ENCODE data around the gene NPHP4.

NPHP4 gene

DNA sequence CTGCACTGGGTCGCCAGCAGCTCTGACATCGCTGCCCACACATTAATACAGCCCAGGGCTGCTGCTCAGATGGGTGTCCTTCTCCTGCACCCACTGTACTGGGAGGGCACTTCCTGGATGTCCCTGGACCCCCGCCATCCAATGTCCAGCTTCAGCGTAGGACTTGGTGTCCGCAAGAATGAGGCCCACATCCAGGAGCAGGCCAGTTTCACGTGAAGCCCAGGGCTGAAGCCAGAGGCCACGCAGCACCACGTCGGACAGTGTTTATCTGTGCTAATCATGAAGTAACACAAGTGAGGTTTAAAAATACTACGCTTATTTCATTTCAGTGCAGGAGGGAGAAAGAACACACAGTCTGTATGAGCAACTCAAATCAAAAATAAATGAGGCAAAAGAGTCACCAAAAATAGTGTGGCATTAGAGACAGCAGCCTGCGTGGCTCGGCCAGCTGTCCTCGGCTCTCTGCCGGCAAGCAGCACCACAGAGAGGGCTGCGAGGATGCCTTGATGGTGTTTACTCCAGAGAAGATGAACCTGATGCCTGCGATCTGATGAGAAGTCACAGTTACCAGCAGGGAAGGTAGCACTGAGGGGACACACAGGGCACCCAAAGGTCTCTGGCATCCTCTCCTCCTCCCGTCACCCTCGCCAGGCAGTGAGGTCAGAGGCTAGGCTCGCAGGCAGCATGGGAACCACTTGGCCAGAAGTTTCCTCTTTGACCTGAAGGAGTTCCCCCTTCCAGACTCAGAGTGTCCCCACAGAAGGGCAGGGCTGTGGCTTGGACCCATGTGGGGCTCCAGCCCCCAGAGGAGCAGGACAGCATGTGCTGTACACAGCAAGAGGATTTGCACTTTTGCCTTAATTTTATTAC is 22.1 kb upstream of the NPHP4 start:
- no peak for DNase-seq (ENCODE audit: low read depth)
- TF ChIP-seq, protein P1, sequence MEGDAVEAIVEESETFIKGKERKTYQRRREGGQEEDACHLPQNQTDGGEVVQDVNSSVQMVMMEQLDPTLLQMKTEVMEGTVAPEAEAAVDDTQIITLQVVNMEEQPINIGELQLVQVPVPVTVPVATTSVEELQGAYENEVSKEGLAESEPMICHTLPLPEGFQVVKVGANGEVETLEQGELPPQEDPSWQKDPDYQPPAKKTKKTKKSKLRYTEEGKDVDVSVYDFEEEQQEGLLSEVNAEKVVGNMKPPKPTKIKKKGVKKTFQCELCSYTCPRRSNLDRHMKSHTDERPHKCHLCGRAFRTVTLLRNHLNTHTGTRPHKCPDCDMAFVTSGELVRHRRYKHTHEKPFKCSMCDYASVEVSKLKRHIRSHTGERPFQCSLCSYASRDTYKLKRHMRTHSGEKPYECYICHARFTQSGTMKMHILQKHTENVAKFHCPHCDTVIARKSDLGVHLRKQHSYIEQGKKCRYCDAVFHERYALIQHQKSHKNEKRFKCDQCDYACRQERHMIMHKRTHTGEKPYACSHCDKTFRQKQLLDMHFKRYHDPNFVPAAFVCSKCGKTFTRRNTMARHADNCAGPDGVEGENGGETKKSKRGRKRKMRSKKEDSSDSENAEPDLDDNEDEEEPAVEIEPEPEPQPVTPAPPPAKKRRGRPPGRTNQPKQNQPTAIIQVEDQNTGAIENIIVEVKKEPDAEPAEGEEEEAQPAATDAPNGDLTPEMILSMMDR (IDR thresholded peaks at IDR 0.05; ENCODE audit: insufficient read depth, low read depth, low read length, missing control alignments) = no peak
- no peak overlapping the region for H3K4me3 ChIP-seq (ENCODE audit: low read length)

DNA sequence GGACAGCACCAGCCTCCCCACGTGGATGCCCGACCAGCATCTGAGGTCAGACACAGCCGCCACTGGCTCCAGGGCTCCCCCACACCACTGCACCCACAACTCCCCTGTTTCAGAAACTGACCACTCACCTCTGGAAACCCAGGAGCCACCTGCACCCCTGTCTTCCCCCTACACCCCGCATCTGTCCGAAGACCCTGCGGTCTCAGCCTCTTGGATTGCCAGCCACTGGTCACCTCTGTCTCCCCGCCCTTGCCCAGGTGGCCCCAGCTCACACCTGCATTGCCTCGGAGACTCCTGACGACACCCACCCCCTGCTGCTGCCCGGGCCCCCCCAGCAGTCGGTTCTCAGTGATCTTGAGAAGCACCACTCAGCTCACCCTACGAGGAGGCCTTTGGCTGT is 21.3 kb upstream of the NPHP4 start:
- no peak for DNase-seq (ENCODE audit: low read depth)
- no peak overlapping the region for H3K4me3 ChIP-seq (ENCODE audit: low read length)
- TF ChIP-seq, protein P1 (IDR thresholded peaks at IDR 0.05; ENCODE audit: insufficient read depth, low read depth, low read length, missing control alignments) = no peak

DNA sequence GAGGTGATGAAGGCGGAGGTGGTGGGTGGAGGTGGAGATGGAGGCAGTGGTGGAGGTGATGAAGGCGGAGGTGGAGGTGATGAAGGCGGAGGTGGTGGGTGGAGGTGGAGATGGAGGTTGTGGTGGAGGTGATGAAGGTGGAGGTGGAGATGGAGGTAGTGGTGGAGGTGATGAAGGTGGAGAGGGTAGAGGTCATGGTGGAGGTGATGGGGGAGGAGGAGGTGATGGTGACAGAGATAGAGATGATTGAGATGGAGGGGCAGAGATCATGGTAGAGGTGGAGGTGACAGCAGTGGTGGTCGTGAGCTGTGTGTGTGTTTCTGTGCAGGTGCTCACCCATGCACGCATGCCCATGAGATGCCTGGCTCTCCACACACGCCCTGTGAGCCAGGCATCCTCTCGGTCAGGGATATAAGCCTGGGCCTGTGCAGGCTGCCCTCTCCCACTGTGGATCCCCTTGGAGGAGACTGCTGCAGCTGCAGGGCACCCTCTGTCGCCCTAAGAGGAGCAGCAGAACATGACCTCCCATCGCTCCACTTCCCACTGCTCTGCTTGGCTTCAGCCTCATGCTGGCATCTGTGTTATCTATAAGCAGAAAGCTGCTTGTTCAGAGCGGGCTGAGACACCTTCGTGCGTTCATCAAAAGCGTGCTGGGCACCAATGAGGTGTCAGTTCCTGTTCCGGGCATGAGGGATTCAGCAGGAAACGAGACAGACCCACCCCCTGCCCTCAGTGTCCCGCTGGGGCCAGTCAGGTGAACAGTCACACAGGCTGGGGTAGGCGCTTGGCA is 20.5 kb upstream of the NPHP4 start:
- TF ChIP-seq, protein P1 (IDR thresholded peaks at IDR 0.05; ENCODE audit: insufficient read depth, low read depth, low read length, missing control alignments) = no peak
- no peak overlapping the region for H3K4me3 ChIP-seq (ENCODE audit: low read length)
- no peak for DNase-seq (ENCODE audit: low read depth)

DNA sequence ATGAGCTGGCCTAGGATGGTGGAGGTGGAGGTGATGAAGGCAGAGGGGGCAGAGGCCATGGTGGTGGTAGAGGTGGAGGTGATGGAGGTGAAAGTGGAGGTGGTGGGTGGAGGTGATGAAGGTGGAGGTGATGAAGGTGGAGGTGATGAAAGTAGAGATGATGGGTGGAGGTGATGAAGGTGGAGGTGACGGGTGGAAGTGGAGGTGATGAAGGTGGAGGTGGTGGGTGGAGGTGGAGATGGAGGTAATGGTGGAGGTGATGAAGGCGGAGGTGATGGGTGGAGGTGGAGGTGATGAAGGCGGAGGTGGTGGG is 19.7 kb upstream of the NPHP4 start:
- no peak overlapping the region for H3K4me3 ChIP-seq (ENCODE audit: low read length)
- no peak for DNase-seq (ENCODE audit: low read depth)
- TF ChIP-seq, protein P1 (IDR thresholded peaks at IDR 0.05; ENCODE audit: insufficient read depth, low read depth, low read length, missing control alignments) = no peak

DNA sequence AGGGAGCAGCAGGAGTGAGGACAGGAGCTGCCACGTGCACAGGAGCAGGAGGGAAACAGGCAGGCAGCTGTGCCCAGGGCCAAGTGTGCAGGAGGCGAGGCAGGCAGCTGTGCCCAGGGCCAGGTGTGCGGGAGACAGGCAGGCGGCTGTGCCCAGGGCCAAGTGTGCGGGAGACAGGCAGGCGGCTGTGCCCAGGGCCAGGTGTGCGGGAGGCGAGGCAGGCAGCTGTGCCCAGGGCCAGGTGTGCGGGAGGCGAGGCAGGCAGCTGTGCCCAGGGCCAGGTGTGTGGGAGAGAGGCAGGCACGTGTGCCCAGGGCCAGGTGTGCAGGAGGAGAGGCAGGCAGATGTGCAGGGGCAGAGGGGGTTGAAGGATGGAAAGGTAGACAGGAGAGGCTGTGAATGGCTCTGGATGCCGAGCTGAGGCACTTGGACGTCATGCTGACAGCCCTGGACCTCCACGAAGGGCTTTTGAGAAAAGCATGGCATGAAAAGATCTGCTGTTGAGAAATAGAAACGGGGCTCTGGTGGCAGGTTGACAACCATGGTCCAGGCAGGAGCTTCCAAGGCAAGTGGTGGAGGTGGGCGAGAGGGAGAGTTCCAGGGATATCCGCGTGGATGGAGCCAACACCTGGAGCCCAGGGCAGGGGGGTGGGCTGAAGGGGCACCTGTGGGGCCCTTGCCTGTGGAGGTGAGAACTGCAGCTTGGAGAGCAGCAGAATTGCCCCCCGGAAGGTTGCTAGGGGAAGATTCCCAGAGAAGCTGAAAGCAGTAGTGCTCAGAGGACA is 19.1 kb upstream of the NPHP4 start:
- TF ChIP-seq, protein P1 (IDR thresholded peaks at IDR 0.05; ENCODE audit: insufficient read depth, low read depth, low read length, missing control alignments) = no peak
- DNase-seq (ENCODE audit: low read depth) = no peak
- H3K4me3 ChIP-seq (ENCODE audit: low read length) = no peak overlapping the region

DNA sequence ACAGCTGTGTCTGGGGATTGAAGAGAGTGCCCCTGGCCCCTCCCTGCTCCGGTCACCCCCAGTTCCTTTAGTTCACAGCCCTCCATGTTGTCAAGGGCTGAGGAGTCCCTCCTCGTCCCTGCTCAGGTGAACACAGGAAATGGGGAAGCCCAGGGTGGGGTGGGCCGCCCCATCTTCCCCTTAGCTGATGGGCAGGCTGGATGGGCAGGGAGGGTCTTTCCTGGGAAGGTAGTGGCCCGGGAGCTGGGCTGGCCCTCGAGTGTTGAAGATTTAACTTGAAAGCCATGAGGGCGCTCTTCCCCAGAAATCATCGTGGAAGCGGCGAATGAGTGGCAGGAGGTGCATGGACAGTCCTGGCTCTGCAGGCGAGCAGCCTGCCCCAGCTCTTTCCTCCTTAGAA is 18.3 kb upstream of the NPHP4 start:
- TF ChIP-seq, protein P1 (IDR thresholded peaks at IDR 0.05; ENCODE audit: insufficient read depth, low read depth, low read length, missing control alignments) = no peak
- no peak overlapping the region for H3K4me3 ChIP-seq (ENCODE audit: low read length)
- no peak for DNase-seq (ENCODE audit: low read depth)
